H9 (cell line): Measurements from ENCODE around the gene RBM5. TPM values are rescaled to one million over a fixed set of nuclear protein-coding genes. Genes with fewer than 3 reads are reported as not detected.

Experiments
- DNase-seq: peaks from one replicate; pipeline ENCODE4 v3.0.0-alpha.2; 2017
- H2AFZ ChIP-seq: one replicate; pipeline ENCODE4 v1.6.1; 2013; ENCODE audit warnings: mild to moderate bottlenecking, low read length, control low read depth, moderate library complexity
- H2AK5ac ChIP-seq: 2 replicates; pipeline ENCODE4 v1.6.1; 2013; ENCODE audit warnings: low read length, control low read depth, mixed read lengths; ENCODE audit not compliant: insufficient read length
- H2BK120ac ChIP-seq: one replicate; pipeline ENCODE4 v1.6.1; 2013; ENCODE audit warnings: low read depth, mild to moderate bottlenecking, low read length, control low read depth, inconsistent platforms; ENCODE audit not compliant: poor library complexity, severe bottlenecking
- H2BK12ac ChIP-seq: 2 replicates; pipeline ENCODE4 v1.6.1; 2013; ENCODE audit warnings: low read length, control low read depth, mixed read lengths, low read depth; ENCODE audit not compliant: insufficient read length
- H2BK15ac ChIP-seq: 2 replicates; pipeline ENCODE4 v1.6.1; 2013; ENCODE audit warnings: low read depth, low read length, control low read depth
- H2BK20ac ChIP-seq: one replicate; pipeline ENCODE4 v1.6.1; 2013; ENCODE audit warnings: low read depth, mild to moderate bottlenecking, low read length, control low read depth, inconsistent platforms; ENCODE audit not compliant: poor library complexity, severe bottlenecking
- H2BK5ac ChIP-seq: 2 replicates; pipeline ENCODE4 v1.6.1; 2013; ENCODE audit warnings: low read length, control low read depth, mixed read lengths; ENCODE audit not compliant: insufficient read length
- H3K14ac ChIP-seq: 2 replicates; pipeline ENCODE4 v1.6.1; 2013; ENCODE audit warnings: low read length, control low read depth; ENCODE audit not compliant: insufficient read depth
- H3K18ac ChIP-seq: 2 replicates; pipeline ENCODE4 v1.6.1; 2013; ENCODE audit warnings: low read depth, mild to moderate bottlenecking, mixed read lengths, low read length, control low read depth; ENCODE audit not compliant: insufficient read length
- H3K23ac ChIP-seq: 2 replicates; pipeline ENCODE4 v1.6.1; 2013; ENCODE audit warnings: low read length, control low read depth, mixed read lengths, low read depth; ENCODE audit not compliant: insufficient read length
- H3K23me2 ChIP-seq: 2 replicates; pipeline ENCODE4 v1.6.1; 2013; ENCODE audit warnings: low read depth, mild to moderate bottlenecking, mixed read lengths, low read length, control low read depth; ENCODE audit not compliant: insufficient read length, poor library complexity, severe bottlenecking
- H3K27ac ChIP-seq: 2 replicates; pipeline ENCODE4 v1.5.1; 2013; ENCODE audit warnings: low read length, control low read depth, mixed read lengths, low read depth; ENCODE audit not compliant: insufficient read length
- H3K27me3 ChIP-seq: 2 replicates; pipeline ENCODE4 v1.6.1; 2013; ENCODE audit warnings: low read length, control low read depth, inconsistent platforms; ENCODE audit not compliant: insufficient read depth
- H3K4ac ChIP-seq: 2 replicates; pipeline ENCODE4 v1.6.1; 2013; ENCODE audit warnings: low read depth, mild to moderate bottlenecking, control low read depth, inconsistent platforms, low read length, moderate library complexity
- H3K4me1 ChIP-seq: 2 replicates; pipeline ENCODE4 v1.6.1; 2013; ENCODE audit warnings: low read length, control low read depth, inconsistent platforms; ENCODE audit not compliant: insufficient read depth
- H3K4me2 ChIP-seq: 2 replicates; pipeline ENCODE4 v1.6.1; 2013; ENCODE audit warnings: low read length, control low read depth, mixed read lengths; ENCODE audit not compliant: insufficient read length, insufficient read depth
- H3K56ac ChIP-seq: 2 replicates; pipeline ENCODE4 v1.6.1; 2013; ENCODE audit warnings: low read depth, mild to moderate bottlenecking, mixed read lengths, low read length, control low read depth; ENCODE audit not compliant: insufficient read length
- H3K79me1 ChIP-seq: 2 replicates; pipeline ENCODE4 v1.6.1; 2013; ENCODE audit warnings: low read depth, mild to moderate bottlenecking, moderate library complexity, low read length, control low read depth, inconsistent platforms; ENCODE audit not compliant: insufficient read depth, poor library complexity, severe bottlenecking
- H3K79me2 ChIP-seq: 2 replicates; pipeline ENCODE4 v1.6.1; 2013; ENCODE audit warnings: low read length, control low read depth, inconsistent platforms; ENCODE audit not compliant: insufficient read depth
- H3K9ac ChIP-seq: 2 replicates; pipeline ENCODE4 v1.6.1; 2013; ENCODE audit warnings: low read length, control low read depth, mixed read lengths; ENCODE audit not compliant: insufficient read length; ENCODE audit errors: extremely low read depth
- H3K9me3 ChIP-seq: one replicate; pipeline ENCODE4 v1.6.1; 2013; ENCODE audit warnings: low read depth, low read length, inconsistent platforms; ENCODE audit not compliant: control insufficient read depth
- H3T11ph ChIP-seq: one replicate; pipeline ENCODE4 v1.6.1; 2013; ENCODE audit warnings: mild to moderate bottlenecking, low read length, control low read depth, inconsistent platforms
- H4K20me1 ChIP-seq: one replicate; pipeline ENCODE4 v1.6.1; 2013; ENCODE audit not compliant: control insufficient read depth, insufficient read length, insufficient read depth
- H4K5ac ChIP-seq: 2 replicates; pipeline ENCODE4 v1.6.1; 2013; ENCODE audit warnings: low read depth, mild to moderate bottlenecking, mixed read lengths, low read length, control low read depth; ENCODE audit not compliant: insufficient read length
- H4K8ac ChIP-seq: replicated peaks from 2 replicates; pipeline ENCODE4 v1.6.1; 2013; ENCODE audit warnings: low read length, control low read depth, mixed read lengths, low read depth; ENCODE audit not compliant: insufficient read length
- H4K91ac ChIP-seq: 2 replicates; pipeline ENCODE4 v1.6.1; 2013; ENCODE audit warnings: low read depth, mild to moderate bottlenecking, moderate library complexity, mixed read lengths, low read length, control low read depth; ENCODE audit not compliant: insufficient read length
- H3K27ac Mint-ChIP-seq, 3 experiments: 2 replicates in 2 of 3; 3 replicates in 1 of 3; pipeline ENCODE4 v1.8.0; 2020 to 2021; ENCODE audit warnings: mixed read lengths in 3 of 3, mild to moderate bottlenecking in 1 of 3, moderate library complexity in 1 of 3
- H3K27me3 Mint-ChIP-seq: 2 replicates; pipeline ENCODE4 v1.8.0; 2021; ENCODE audit warnings: low read depth, mild to moderate bottlenecking, moderate library complexity, mixed read lengths
- H3K36me3 Mint-ChIP-seq, 3 experiments: 2 replicates in 2 of 3; 3 replicates in 1 of 3; pipeline ENCODE4 v1.8.0; 2020 to 2021; ENCODE audit warnings: low read depth in 3 of 3, mixed read lengths in 3 of 3; ENCODE audit not compliant: insufficient read depth in 1 of 3
- H3K4me1 Mint-ChIP-seq, 2 experiments: 2 replicates each; pipeline ENCODE4 v1.8.0; 2020; ENCODE audit warnings: mixed read lengths in 2 of 2
- H3K4me3 Mint-ChIP-seq, 2 experiments: 2 replicates in 1 of 2; 3 replicates in 1 of 2; pipeline ENCODE4 v1.8.0; 2020 to 2021; ENCODE audit warnings: mild to moderate bottlenecking in 2 of 2, mixed read lengths in 2 of 2, moderate library complexity in 1 of 2
- H3K9me3 Mint-ChIP-seq, 2 experiments: 2 replicates in 1 of 2; 3 replicates in 1 of 2; pipeline ENCODE4 v1.8.0; 2020; ENCODE audit warnings: mild to moderate bottlenecking in 2 of 2, mixed read lengths in 2 of 2, moderate library complexity in 1 of 2
- WGBS: extraction: QIAGEN DNeasy Blood & Tissue Kit; methylation state at CpG from one replicate; pipeline ENCODE4 v1.1.7; 2013; ENCODE audit warnings: missing lambda C conversion rate, low lambda C conversion rate, mixed read lengths; ENCODE audit not compliant: insufficient read length; ENCODE audit errors: extremely low coverage; 5-methylcytosine and 5-hydroxymethylcytosine counted together
- total RNA-seq: library from RNA; stranded (reverse); gene quantifications from 2 replicates; pipeline ENCODE4 v1.2.1, GENCODE V29; 2021
- TF ChIP-seq, protein P1 (sequence below): fragments of 200-600 bp; sonication (generic); conservative IDR thresholded peaks from 3 replicates; pipeline ENCODE4 v1.8.0; 2021; ENCODE audit warnings: antibody characterized with exemption, mild to moderate bottlenecking

RBM5 gene
- total RNA-seq, 1 experiment from 2014 or later: 123 TPM

DNA sequence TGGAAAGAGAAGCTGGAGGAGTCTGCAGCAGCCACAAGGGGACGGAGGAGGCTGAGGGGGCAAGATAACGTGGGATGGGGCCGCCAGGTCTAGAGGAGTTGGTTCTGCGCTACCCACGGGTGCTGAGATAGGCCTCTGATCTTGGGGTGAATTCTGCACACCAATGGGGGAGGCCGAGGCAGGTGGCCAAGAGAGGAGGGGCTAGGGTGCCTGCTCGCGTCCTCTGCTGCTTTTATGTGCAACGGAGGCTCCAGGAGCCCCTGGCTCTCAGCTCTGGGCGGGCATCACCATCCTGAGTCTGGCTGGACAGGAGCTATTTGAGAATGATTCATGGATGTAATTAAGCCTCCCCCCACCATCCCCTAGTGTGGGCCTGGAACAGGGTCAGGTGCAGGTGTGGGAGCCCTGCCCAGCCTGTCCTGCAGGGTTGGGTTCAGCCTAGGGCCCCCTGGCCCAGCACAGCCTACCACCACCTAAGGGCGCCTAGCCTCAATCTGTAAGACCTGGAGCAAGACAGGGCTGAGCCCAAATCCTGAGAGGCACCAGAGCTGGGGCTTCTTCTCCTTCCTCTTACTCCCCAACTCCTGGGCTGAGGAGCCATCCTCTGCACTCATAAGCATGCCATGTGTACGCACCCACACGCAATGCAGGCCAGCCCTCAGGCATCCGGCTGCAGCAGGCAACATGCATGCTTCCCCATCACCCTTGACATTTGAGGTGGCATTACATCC lies 34.1 kb downstream of the RBM5 start:
- Histone ChIP-seq H3K4me2 (no peak overlapping the region), H3T11ph (no peak overlapping the region), H3K79me1 (no peaks in the 10 kb centered on the region), H2BK5ac (no peak overlapping the region), H2AK5ac (no peak overlapping the region), H3K56ac (no peak overlapping the region), H3K23me2 (no peaks in the 10 kb centered on the region), H3K9ac (no peak overlapping the region), H3K4me1 (peaks cover 4% of the 10 kb centered on the region; the same call in 1 of the 2 replicates), H3K18ac (no peak overlapping the region), H3K9me3 (no peaks in the 10 kb centered on the region), H3K79me2 (no peaks in the 10 kb centered on the region), H2BK12ac (no peak overlapping the region), H4K5ac (no peak overlapping the region), H2BK20ac (no peak overlapping the region), H3K23ac (no peak overlapping the region), H4K91ac (no peak overlapping the region), H3K14ac (no peak overlapping the region), H2BK120ac (no peak overlapping the region), H2AFZ (no peak overlapping the region), H3K27ac (no peak overlapping the region), H3K4ac (no peak overlapping the region), H4K20me1 (no peaks in the 10 kb centered on the region), H4K8ac (no peak overlapping the region), H2BK15ac (no peak overlapping the region), H3K27me3 (no peaks in the 10 kb centered on the region)
- TF ChIP-seq, protein P1, sequence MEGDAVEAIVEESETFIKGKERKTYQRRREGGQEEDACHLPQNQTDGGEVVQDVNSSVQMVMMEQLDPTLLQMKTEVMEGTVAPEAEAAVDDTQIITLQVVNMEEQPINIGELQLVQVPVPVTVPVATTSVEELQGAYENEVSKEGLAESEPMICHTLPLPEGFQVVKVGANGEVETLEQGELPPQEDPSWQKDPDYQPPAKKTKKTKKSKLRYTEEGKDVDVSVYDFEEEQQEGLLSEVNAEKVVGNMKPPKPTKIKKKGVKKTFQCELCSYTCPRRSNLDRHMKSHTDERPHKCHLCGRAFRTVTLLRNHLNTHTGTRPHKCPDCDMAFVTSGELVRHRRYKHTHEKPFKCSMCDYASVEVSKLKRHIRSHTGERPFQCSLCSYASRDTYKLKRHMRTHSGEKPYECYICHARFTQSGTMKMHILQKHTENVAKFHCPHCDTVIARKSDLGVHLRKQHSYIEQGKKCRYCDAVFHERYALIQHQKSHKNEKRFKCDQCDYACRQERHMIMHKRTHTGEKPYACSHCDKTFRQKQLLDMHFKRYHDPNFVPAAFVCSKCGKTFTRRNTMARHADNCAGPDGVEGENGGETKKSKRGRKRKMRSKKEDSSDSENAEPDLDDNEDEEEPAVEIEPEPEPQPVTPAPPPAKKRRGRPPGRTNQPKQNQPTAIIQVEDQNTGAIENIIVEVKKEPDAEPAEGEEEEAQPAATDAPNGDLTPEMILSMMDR: no peak
- no peak for DNase-seq
- H3K27me3 Mint-ChIP-seq: peaks cover 4% of the 10 kb centered on the region; the same call in 1 of the 2 replicates
- peaks cover 17 to 25% (median 20%) of the 10 kb centered on the region in 3 experiments for H3K36me3 Mint-ChIP-seq
- no peak overlapping the region for H3K4me3 Mint-ChIP-seq
- peaks cover 27 to 41% of the 10 kb centered on the region in 2 experiments for H3K4me1 Mint-ChIP-seq
- no peak overlapping the region; a peak in 1 of 7 replicates for H3K27ac Mint-ChIP-seq
- no peaks in the 10 kb centered on the region for H3K9me3 Mint-ChIP-seq
- no CpG with 5 or more reads among the region's 14 CpGs for WGBS
